Lower leg skin (tissue), 4 donors: ENCODE measurements around the gene MXRA7. TPM values are rescaled to one million over a fixed set of nuclear protein-coding genes. Genes with fewer than 3 reads are reported as not detected.
A peak's percentile ranks its signal among the peaks of the same experiment; 100 is the strongest.
"Not testable (repeated sequence)": the region's sequence is repeated elsewhere in the genome, so short reads cannot be mapped to it uniquely, and the experiment has no call there.

Experiments used
- DNase-seq, 2 donors: peaks; one replicate each; pipeline ENCODE4 v3.0.0-alpha.2; 2019; ENCODE audit warnings: low spot score in 2 of 2
- H3K4me3 ChIP-seq: fragments of 200-600 bp; sonication (generic); 2 replicates; pipeline ENCODE4 v1.5.1; 2017; ENCODE audit warnings: mild to moderate bottlenecking, low read depth; ENCODE audit not compliant: poor library complexity, severe bottlenecking
- CTCF ChIP-seq, 3 donors: fragments of 450-650 bp; IDR thresholded peaks; one replicate each; pipeline ENCODE4 v1.5.1; 2016; ENCODE audit warnings: antibody characterized with exemption in 3 of 3, mild to moderate bottlenecking in 3 of 3, moderate library complexity in 2 of 3
- POLR2A ChIP-seq, 2 donors: fragments of 450-650 bp; IDR thresholded peaks; one replicate each; pipeline ENCODE4 v1.6.1; 2016 to 2017; ENCODE audit warnings: antibody characterized with exemption in 2 of 2, mild to moderate bottlenecking in 1 of 2, moderate library complexity in 1 of 2
- WGBS, 2 donors: methylation state at CpG; one replicate each; pipeline ENCODE4 v1.1.5; 2018; 5-methylcytosine and 5-hydroxymethylcytosine counted together
- intact Hi-C: fragments of 100-400 bp; cut with DNase I; formaldehyde crosslinking; loops from one replicate; pipeline ENCODE4 v1.15.0; 2023; ENCODE audit warnings: low total_unique reads
- total RNA-seq, 4 donors: library from RNA; depleted of rRNA; stranded (reverse); fragments of >200 nt; gene quantifications; one replicate each; pipeline ENCODE4 v1.1.0, GENCODE V29; 2016

The MXRA7 gene
- total RNA-seq, 4 donors from 2014 or later, result 31.6 to 97.4 (median 47.1) TPM

GRCh38 chr17:76726231-76726775 is 15.5 kb upstream of the MXRA7 start, which contains the start of gene JMJD6:
TSS of gene JMJD6 (minus strand) at chr17:76726606. CDS start at chr17:76726475, 131 bp downstream.
- peak within 1 kb of the TSS; percentile 97 for H3K4me3 ChIP-seq
- WGBS, 2 donors, result 0% methylated on average over 22 to 44 of the region's 60 CpGs
- peak; percentile 97 to 99 for DNase-seq

GRCh38 chr17:76725580-76726230 is 14.9 kb upstream of the MXRA7 start:
- WGBS, 2 donors, result 4 to 5% methylated on average over 22 to 38 of the region's 38 CpGs
- intact Hi-C loops, result no loop called here
- TF ChIP-seq CTCF (IDR thresholded peaks at IDR 0.05) (no peak), POLR2A (IDR thresholded peaks at IDR 0.05) (no peak)
- DNase-seq, result peak; percentile 73 to 96
- H3K4me3 ChIP-seq, result peak overlapping the region; percentile 95

More at GRCh38 chr17:76726231-76726775, 15.5 kb upstream of the MXRA7 start, which contains the start of gene JMJD6:
- intact Hi-C loops, result no loop called here
- TF ChIP-seq POLR2A (IDR thresholded peaks at IDR 0.05), result peak in 1 of 2 donors; percentile 62
- TF ChIP-seq CTCF (IDR thresholded peaks at IDR 0.05), result no peak

GRCh38 chr17:76723812-76724211 is 13.0 kb upstream of the MXRA7 start:
- WGBS, 2 donors, result 94 to 97% methylated on average over 9 of the region's 9 CpGs
- intact Hi-C loops, result no loop called here
- DNase-seq, result peak in 1 of 2 donors; percentile 75
- no peak overlapping the region for H3K4me3 ChIP-seq
- TF ChIP-seq POLR2A (IDR thresholded peaks at IDR 0.05), result no peak
- TF ChIP-seq CTCF (IDR thresholded peaks at IDR 0.05), result no peak

GRCh38 chr17:76722977-76723376 is 12.2 kb upstream of the MXRA7 start:
- peak in 1 of 2 donors; percentile 66 for DNase-seq
- WGBS, 2 donors, result 94 to 98% methylated on average over 8 of the region's 8 CpGs
- H3K4me3 ChIP-seq, intact Hi-C loops: not testable (repeated sequence)

GRCh38 chr17:76722279-76722678 is 11.5 kb upstream of the MXRA7 start:
- intact Hi-C loops, result no loop called here
- 96 to 98% methylated on average over 8 of the region's 8 CpGs for WGBS, 2 donors
- H3K4me3 ChIP-seq, result no peak overlapping the region
- TF ChIP-seq POLR2A (IDR thresholded peaks at IDR 0.05) (no peak), CTCF (IDR thresholded peaks at IDR 0.05) (no peak)
- no peak for DNase-seq

GRCh38 chr17:76721463-76721862 is 10.7 kb upstream of the MXRA7 start:
- intact Hi-C loops, result no loop called here
- 85 to 89% methylated on average over 10 of the region's 10 CpGs for WGBS, 2 donors
- H3K4me3 ChIP-seq, result no peak overlapping the region
- peak in 1 of 2 donors; percentile 60 for DNase-seq
- TF ChIP-seq POLR2A (IDR thresholded peaks at IDR 0.05), result no peak
- TF ChIP-seq CTCF (IDR thresholded peaks at IDR 0.05), result no peak
